MCF 10A (cell line): Measurements from ENCODE around the gene LBX1. TPM values are rescaled to one million over a fixed set of nuclear protein-coding genes. Genes with fewer than 3 reads are reported as not detected.

Experiments
- BruUV-seq: library from RNA; stranded (reverse); fragments of 400-500 nt; replicated peaks from 2 replicates; lab custom pipeline; 2021; lab: Mats Ljungman, UMichigan
- CTCF ChIA-PET: fragments of 300-600 bp; sonication (Branson Sonifier 250); formaldehyde crosslinking; extraction: SDS; loops from one replicate; lab custom pipeline; 2021; ENCODE audit warnings: antibody characterized with exemption, inconsistent platforms; lab: Yijun Ruan, JAX
- POLR2A ChIA-PET: fragments of 300-600, 350-650 bp; sonication (Branson Sonifier 250); formaldehyde crosslinking; extraction: SDS; loops from one replicate; lab custom pipeline; 2020; ENCODE audit warnings: antibody characterized with exemption, inconsistent platforms; lab: Yijun Ruan, JAX
- DNase-seq: peaks from one replicate; pipeline ENCODE4 v3.0.0-alpha.2; 2018; ENCODE audit not compliant: unreplicated experiment
- H3K27ac Mint-ChIP-seq: one replicate; pipeline ENCODE4 v1.8.0; 2022; ENCODE audit warnings: mild to moderate bottlenecking, low read depth, mixed read lengths; ENCODE audit not compliant: unreplicated experiment
- H3K27me3 Mint-ChIP-seq: one replicate; pipeline ENCODE4 v1.8.0; 2022; ENCODE audit warnings: mixed read lengths; ENCODE audit not compliant: insufficient read depth, unreplicated experiment
- H3K36me3 Mint-ChIP-seq: one replicate; pipeline ENCODE4 v1.8.0; 2022; ENCODE audit warnings: mild to moderate bottlenecking, moderate library complexity, mixed read lengths; ENCODE audit not compliant: insufficient read depth, unreplicated experiment
- H3K4me1 Mint-ChIP-seq: one replicate; pipeline ENCODE4 v1.8.0; 2022; ENCODE audit warnings: mixed read lengths; ENCODE audit not compliant: insufficient read depth, unreplicated experiment
- H3K4me3 Mint-ChIP-seq: one replicate; pipeline ENCODE4 v1.8.0; 2022; ENCODE audit warnings: mild to moderate bottlenecking, moderate library complexity, mixed read lengths; ENCODE audit not compliant: unreplicated experiment
- H3K9me3 Mint-ChIP-seq: one replicate; pipeline ENCODE4 v1.8.0; 2022; ENCODE audit warnings: mixed read lengths; ENCODE audit not compliant: unreplicated experiment
- intact Hi-C: fragments of 100-400 bp; cut with micrococcal nuclease; formaldehyde crosslinking; loops from 2 replicates; pipeline ENCODE4 v1.14.1; 2022
- total RNA-seq: library from RNA; stranded (reverse); gene quantifications from 2 replicates; pipeline ENCODE4 v1.2.3, GENCODE V29; 2022
- TF ChIP-seq, protein P1 (sequence below): fragments of 200-600 bp; IDR thresholded peaks from one replicate; pipeline ENCODE4 v1.8.0; 2022; ENCODE audit warnings: antibody characterized with exemption, mild to moderate bottlenecking; ENCODE audit not compliant: unreplicated experiment

The LBX1 gene
- total RNA-seq, 1 experiment from 2014 or later: not detected

DNA sequence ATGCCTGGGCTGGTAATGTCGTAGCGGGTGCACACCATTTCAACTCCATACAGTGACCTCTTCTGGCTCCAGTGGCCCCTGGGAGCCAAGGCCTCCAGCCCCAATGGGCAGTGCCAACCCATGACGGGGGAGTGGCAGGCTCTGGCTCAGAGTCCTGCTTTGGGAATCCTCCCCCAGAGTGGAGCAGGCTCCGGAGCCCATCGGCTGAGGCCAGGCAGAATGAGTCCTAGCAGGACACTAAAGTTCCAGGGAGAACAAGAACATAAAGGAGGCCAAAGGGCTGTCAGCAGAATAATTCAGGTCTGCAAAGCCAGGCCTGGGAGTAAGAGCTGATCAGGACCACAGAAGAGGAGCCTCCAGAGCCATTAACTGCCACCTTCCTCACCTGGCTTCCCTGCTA, 33.3 kb downstream of the LBX1 start:
- Mint-ChIP-seq H3K9me3 (no peaks in the 10 kb centered on the region), H3K27ac (no peak overlapping the region), H3K27me3 (peaks cover 18% of the 10 kb centered on the region), H3K4me3 (no peak overlapping the region), H3K36me3 (no peaks in the 10 kb centered on the region), H3K4me1 (peaks cover 6% of the 10 kb centered on the region)
- BruUV-seq: no TSS peak
- no peak for DNase-seq
- TF ChIP-seq, protein P1, sequence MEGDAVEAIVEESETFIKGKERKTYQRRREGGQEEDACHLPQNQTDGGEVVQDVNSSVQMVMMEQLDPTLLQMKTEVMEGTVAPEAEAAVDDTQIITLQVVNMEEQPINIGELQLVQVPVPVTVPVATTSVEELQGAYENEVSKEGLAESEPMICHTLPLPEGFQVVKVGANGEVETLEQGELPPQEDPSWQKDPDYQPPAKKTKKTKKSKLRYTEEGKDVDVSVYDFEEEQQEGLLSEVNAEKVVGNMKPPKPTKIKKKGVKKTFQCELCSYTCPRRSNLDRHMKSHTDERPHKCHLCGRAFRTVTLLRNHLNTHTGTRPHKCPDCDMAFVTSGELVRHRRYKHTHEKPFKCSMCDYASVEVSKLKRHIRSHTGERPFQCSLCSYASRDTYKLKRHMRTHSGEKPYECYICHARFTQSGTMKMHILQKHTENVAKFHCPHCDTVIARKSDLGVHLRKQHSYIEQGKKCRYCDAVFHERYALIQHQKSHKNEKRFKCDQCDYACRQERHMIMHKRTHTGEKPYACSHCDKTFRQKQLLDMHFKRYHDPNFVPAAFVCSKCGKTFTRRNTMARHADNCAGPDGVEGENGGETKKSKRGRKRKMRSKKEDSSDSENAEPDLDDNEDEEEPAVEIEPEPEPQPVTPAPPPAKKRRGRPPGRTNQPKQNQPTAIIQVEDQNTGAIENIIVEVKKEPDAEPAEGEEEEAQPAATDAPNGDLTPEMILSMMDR: no peak
- CTCF ChIA-PET: interaction anchor here (0.6 to 1.1 kb wide), 3 partner anchors 17 to 246 kb away, joined by 3 to 4 read pairs (median 3); no protein-coding TSS in a partner anchor
- intact Hi-C loops: no loop called here
- POLR2A ChIA-PET: interaction anchor here (1.1 kb wide), 1 partner anchor 25 kb away, joined by 4 read pairs; no protein-coding TSS in a partner anchor

GRCh38 chr10:101189461-101190401, 39.5 kb downstream of the LBX1 start:
- Mint-ChIP-seq H3K4me1 (no peaks in the 10 kb centered on the region), H3K9me3 (no peaks in the 10 kb centered on the region), H3K27me3 (peaks cover 18% of the 10 kb centered on the region), H3K4me3 (no peak overlapping the region), H3K27ac (no peak overlapping the region), H3K36me3 (no peaks in the 10 kb centered on the region)
- DNase-seq: no peak
- TF ChIP-seq, protein P1: no peak
- ChIA-PET CTCF (interaction anchor here (0.9 to 1.1 kb wide), 2 partner anchors 12 to 277 kb away, joined by 3 read pairs; no protein-coding TSS in a partner anchor), POLR2A (no interaction called here)
- no TSS peak for BruUV-seq
- intact Hi-C loops: no loop called here

DNA sequence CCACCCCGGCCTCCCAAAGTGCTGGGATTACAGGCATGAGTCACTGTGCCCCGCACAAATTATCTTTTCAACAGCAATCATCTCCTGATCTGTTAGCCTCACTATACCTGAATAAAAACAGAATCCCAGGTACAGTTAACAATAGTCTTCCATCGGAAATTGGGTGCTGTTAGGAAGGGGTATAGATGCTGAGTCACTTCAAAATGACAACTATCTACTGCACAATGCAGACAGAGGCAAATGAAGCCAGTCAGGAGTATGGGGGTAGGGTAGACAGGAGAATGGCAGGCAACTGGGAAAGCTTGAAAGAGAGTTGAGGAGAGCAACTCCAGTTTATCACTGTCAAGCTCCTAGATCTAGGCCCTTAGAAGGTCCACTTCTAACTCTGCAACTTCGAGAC, 40.3 kb downstream of the LBX1 start:
- Mint-ChIP-seq H3K9me3 (no peaks in the 10 kb centered on the region), H3K4me1 (no peaks in the 10 kb centered on the region), H3K27me3 (peaks cover 17% of the 10 kb centered on the region), H3K4me3 (no peak overlapping the region), H3K36me3 (no peaks in the 10 kb centered on the region), H3K27ac (no peak overlapping the region)
- ChIA-PET POLR2A (no interaction called here), CTCF (interaction anchor here (0.6 to 0.9 kb wide), 2 partner anchors 109 to 278 kb away, joined by 3 read pairs; no protein-coding TSS in a partner anchor)
- BruUV-seq: no TSS peak
- DNase-seq: no peak
- intact Hi-C loops: no loop called here
- TF ChIP-seq, protein P1: no peak

DNA sequence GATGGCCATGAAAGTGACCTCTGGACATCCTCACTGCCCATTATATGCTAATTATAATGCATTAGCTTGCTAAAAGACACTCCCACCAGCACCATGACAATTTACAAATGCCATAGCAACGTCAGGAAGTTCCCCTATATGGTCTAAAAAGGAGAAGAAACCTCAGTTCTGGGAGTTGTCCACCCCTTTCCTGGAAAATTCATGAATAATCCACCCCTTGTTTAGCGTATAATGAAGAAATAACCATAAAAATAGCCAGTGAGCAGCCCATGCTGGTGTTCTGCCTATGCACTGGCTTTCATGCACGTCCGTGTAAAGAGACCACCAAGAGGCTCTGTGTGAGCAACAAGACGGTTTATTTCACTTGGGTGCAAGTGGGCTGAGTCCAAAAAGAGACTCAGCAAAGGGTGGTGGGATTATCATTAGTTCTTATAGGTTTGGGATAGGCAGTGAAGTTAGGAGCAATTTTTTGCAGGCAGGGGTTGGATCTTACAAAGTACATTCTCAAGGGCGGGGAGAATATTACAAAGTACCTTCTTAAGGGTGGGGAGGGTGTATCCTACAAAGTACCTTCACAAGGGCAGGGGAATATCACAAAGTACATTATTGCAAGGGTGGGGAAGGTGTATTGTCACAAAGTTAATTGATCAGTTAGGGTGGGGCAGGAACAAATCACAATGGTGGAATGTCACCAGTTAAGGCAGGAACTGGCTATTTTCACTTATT, 45.6 kb downstream of the LBX1 start:
- Mint-ChIP-seq H3K36me3 (no peaks in the 10 kb centered on the region), H3K27me3 (peaks cover 10% of the 10 kb centered on the region), H3K9me3 (no peaks in the 10 kb centered on the region), H3K4me3 (no peak overlapping the region), H3K4me1 (no peaks in the 10 kb centered on the region), H3K27ac (no peak overlapping the region)
- intact Hi-C loops: no loop called here
- TF ChIP-seq, protein P1: no peak
- ChIA-PET POLR2A (no interaction called here), CTCF (no interaction called here)
- no peak for DNase-seq
- BruUV-seq: no TSS peak
